ENCODE data around the gene TDRD15. TPM values are rescaled to one million over a fixed set of nuclear protein-coding genes. Genes with fewer than 3 reads are reported as not detected.

The TDRD15 gene
- total RNA-seq, 1 experiment from 2014 or later, result not detected

DNA sequence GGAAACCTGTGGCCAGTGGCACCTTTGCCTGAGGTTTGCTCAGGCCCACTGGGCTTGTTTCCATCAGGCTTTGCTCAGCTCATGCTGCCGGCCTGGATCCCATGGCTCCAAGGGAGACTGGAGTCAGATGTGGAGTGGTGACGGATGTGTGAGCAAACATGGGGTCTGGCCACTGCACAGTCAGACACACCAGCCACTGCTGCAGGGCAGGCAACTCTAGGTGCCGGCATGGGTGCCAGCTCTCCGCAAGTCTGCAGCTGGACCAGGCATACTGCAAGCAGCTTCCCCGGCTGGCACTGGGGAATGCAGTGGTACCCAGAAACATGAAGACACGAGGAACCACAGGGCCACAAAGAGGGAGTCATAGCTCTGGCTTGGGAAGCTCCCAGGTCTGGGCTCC, 37.4 kb downstream of the TDRD15 start:
- no peak overlapping the region for H3K4me2 ChIP-seq (ENCODE audit: insufficient read depth, insufficient read length, low read length)
- no peaks in the 10 kb centered on the region for H3K79me2 ChIP-seq (ENCODE audit: insufficient read depth, low read length)
- no peak overlapping the region for H4K91ac ChIP-seq (ENCODE audit: insufficient read length, low read depth, low read length)
- no peak overlapping the region for H4K5ac ChIP-seq (ENCODE audit: insufficient read length, low read depth, low read length)
- Mint-ChIP-seq H3K4me3 (no peak overlapping the region), H3K4me1 (no peaks in the 10 kb centered on the region), H3K27me3 (ENCODE audit: low read depth) (no peaks in the 10 kb centered on the region; the same call in 1 of the 2 replicates), H3K9me3 (no peaks in the 10 kb centered on the region; a peak in 1 of 5 replicates), H3K36me3 (ENCODE audit: insufficient read depth in 1 of 3, low read depth in 3 of 3) (no peaks in the 10 kb centered on the region; a peak in 2 of 7 replicates), H3K27ac (no peak overlapping the region; a peak in 1 of 7 replicates)
- no peaks in the 10 kb centered on the region for H3K79me1 ChIP-seq (ENCODE audit: insufficient read depth, low read depth, low read length, poor library complexity, severe bottlenecking)
- H2BK12ac ChIP-seq (ENCODE audit: insufficient read length, low read depth, low read length), result no peak overlapping the region
- no peak overlapping the region for H2BK5ac ChIP-seq (ENCODE audit: insufficient read length, low read length)
- TF ChIP-seq, protein P1, sequence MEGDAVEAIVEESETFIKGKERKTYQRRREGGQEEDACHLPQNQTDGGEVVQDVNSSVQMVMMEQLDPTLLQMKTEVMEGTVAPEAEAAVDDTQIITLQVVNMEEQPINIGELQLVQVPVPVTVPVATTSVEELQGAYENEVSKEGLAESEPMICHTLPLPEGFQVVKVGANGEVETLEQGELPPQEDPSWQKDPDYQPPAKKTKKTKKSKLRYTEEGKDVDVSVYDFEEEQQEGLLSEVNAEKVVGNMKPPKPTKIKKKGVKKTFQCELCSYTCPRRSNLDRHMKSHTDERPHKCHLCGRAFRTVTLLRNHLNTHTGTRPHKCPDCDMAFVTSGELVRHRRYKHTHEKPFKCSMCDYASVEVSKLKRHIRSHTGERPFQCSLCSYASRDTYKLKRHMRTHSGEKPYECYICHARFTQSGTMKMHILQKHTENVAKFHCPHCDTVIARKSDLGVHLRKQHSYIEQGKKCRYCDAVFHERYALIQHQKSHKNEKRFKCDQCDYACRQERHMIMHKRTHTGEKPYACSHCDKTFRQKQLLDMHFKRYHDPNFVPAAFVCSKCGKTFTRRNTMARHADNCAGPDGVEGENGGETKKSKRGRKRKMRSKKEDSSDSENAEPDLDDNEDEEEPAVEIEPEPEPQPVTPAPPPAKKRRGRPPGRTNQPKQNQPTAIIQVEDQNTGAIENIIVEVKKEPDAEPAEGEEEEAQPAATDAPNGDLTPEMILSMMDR (conservative IDR thresholded peaks at IDR 0.05), result no peak
- no peaks in the 10 kb centered on the region for H3K27me3 ChIP-seq (ENCODE audit: insufficient read depth, low read length)
- no peak overlapping the region; the same call in 1 of the 2 replicates for H3K4ac ChIP-seq (ENCODE audit: low read depth, low read length)
- H2BK120ac ChIP-seq (ENCODE audit: low read depth, low read length, poor library complexity, severe bottlenecking), result no peak overlapping the region
- no peak overlapping the region for H3K9ac ChIP-seq (ENCODE audit: extremely low read depth, insufficient read length, low read length)
- no peak overlapping the region for H2AFZ ChIP-seq (ENCODE audit: low read length)
- no peaks in the 10 kb centered on the region for H3K4me1 ChIP-seq (ENCODE audit: insufficient read depth, low read length)
- H2AK5ac ChIP-seq (ENCODE audit: insufficient read length, low read length), result no peak overlapping the region
- no peak overlapping the region for H3K23ac ChIP-seq (ENCODE audit: insufficient read length, low read depth, low read length)
- H2BK20ac ChIP-seq (ENCODE audit: low read depth, low read length, poor library complexity, severe bottlenecking), result no peak overlapping the region
- no peaks in the 10 kb centered on the region for H4K20me1 ChIP-seq (ENCODE audit: control insufficient read depth, insufficient read depth, insufficient read length)
- no peaks in the 10 kb centered on the region for H3K9me3 ChIP-seq (ENCODE audit: control insufficient read depth, low read depth, low read length)
- no peak overlapping the region for H3K18ac ChIP-seq (ENCODE audit: insufficient read length, low read depth, low read length)
- no peak overlapping the region for H3K27ac ChIP-seq (ENCODE audit: insufficient read length, low read depth, low read length)
- H3K56ac ChIP-seq (ENCODE audit: insufficient read length, low read depth, low read length), result no peak overlapping the region
- no peak overlapping the region for H2BK15ac ChIP-seq (ENCODE audit: low read depth, low read length)
- H3K23me2 ChIP-seq (ENCODE audit: insufficient read length, low read depth, low read length, poor library complexity, severe bottlenecking), result no peaks in the 10 kb centered on the region
- H4K8ac ChIP-seq (replicated peaks; ENCODE audit: insufficient read length, low read depth, low read length), result no peak overlapping the region
- WGBS (ENCODE audit: extremely low coverage, insufficient read length, low lambda C conversion rate), result no CpG with 5 or more reads among the region's 6 CpGs
- no peak overlapping the region for H3T11ph ChIP-seq (ENCODE audit: low read length)
- no peak overlapping the region for H3K14ac ChIP-seq (ENCODE audit: insufficient read depth, low read length)
- DNase-seq, result no peak
